Small intestine (tissue), 7 donors: Measurements from ENCODE around the gene JAKMIP2. TPM values are rescaled to one million over a fixed set of nuclear protein-coding genes. Genes with fewer than 3 reads are reported as not detected.
"Not testable (repeated sequence)": the region's sequence is repeated elsewhere in the genome, so short reads cannot be mapped to it uniquely, and the experiment has no call there.

Experiments
- DNase-seq, 2 donors: peaks; one replicate each; pipeline versions ENCODE4 v3.0.0 to v3.0.0-alpha.2; 2013
- FAIRE-seq: peaks from 2 replicates; lab custom pipeline; 2012; peaks lifted over from hg19 to GRCh38; lab: Jason Lieb, UNC
- H3K27ac ChIP-seq, 3 donors: one replicate each; pipeline ENCODE4 v1.5.1; 2013; ENCODE audit warnings: low read length in 2 of 3, mild to moderate bottlenecking in 2 of 3, control low read depth in 1 of 3, inconsistent platforms in 1 of 3, low read depth in 1 of 3, moderate library complexity in 1 of 3
- H3K27me3 ChIP-seq, 3 donors: one replicate each; pipeline ENCODE4 v1.6.1; 2013; ENCODE audit warnings: low read length in 3 of 3, inconsistent platforms in 1 of 3; ENCODE audit not compliant: control insufficient read depth in 3 of 3, insufficient read depth in 3 of 3
- H3K36me3 ChIP-seq, 3 donors: one replicate each; pipeline ENCODE4 v1.6.1; 2013; ENCODE audit warnings: low read length in 3 of 3, inconsistent platforms in 1 of 3, low read depth in 1 of 3, mild to moderate bottlenecking in 1 of 3, moderate library complexity in 1 of 3; ENCODE audit not compliant: control insufficient read depth in 3 of 3, insufficient read depth in 2 of 3
- H3K4me1 ChIP-seq, 3 donors: one replicate each; pipeline ENCODE4 v1.6.1; 2013; ENCODE audit warnings: low read length in 2 of 3, inconsistent platforms in 1 of 3, low read depth in 1 of 3, mild to moderate bottlenecking in 1 of 3, moderate library complexity in 1 of 3; ENCODE audit not compliant: control insufficient read depth in 3 of 3, insufficient read depth in 2 of 3
- H3K4me3 ChIP-seq, 3 donors: one replicate each; pipeline ENCODE4 v1.5.1; 2013; ENCODE audit warnings: low read length in 3 of 3, control low read depth in 1 of 3, inconsistent platforms in 1 of 3, low read depth in 1 of 3, mild to moderate bottlenecking in 1 of 3, moderate library complexity in 1 of 3
- H3K9me3 ChIP-seq, 2 donors: one replicate each; pipeline ENCODE4 v1.6.1; 2013; ENCODE audit warnings: low read depth in 1 of 2, low read length in 1 of 2; ENCODE audit not compliant: control insufficient read depth in 2 of 2, insufficient read depth in 1 of 2
- WGBS, 3 donors: extraction: QIAGEN DNeasy Blood & Tissue Kit; methylation state at CpG; one replicate each; pipeline ENCODE4 v1.1.7; 2013; 5-methylcytosine and 5-hydroxymethylcytosine counted together
- polyA plus RNA-seq, 4 donors: library from polyadenylated mRNA; stranded (reverse) in 3 of 4; unstranded in 1 of 4; fragments of 200-250 nt in 3 of 4; fragments of 120-200 nt in 1 of 4; gene quantifications; one replicate each; pipeline versions ENCODE4 v1.2.1 to v1.2.3, GENCODE V29; 2013
- donor health status: healthy with polysubstance abuse.
- donor health status: control.
- donor health status: control.
- donor health status: Bipolar disorder and iron deficiency.
- donor health status: healthy.

The JAKMIP2 gene
- polyA plus RNA-seq, 4 donors = 0.22 to 1.0 (median 0.42) TPM

DNA sequence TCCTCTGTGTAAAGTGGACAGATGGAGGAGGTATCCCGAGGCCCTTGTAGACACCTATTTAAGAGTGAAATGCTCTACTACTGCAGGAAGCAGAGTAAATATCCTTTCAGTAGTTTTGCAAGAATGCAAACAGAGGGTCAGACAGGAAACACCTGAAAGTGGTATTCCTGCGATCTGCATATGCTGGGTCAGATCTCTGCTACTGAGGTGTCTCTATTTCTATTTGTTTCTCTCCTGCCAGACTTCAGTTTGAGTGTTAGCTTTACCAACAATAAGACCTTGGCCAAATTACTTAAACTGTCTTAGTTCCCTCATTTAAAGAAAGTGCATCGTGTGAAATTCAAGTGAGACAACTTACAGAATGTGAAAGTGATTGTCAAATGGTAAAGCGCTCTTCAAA, 47.6 kb downstream of the JAKMIP2 start:
- Histone ChIP-seq H3K27ac (no peak overlapping the region), H3K36me3 (no peaks in the 10 kb centered on the region), H3K4me3 (no peak overlapping the region), H3K27me3 (no peaks in the 10 kb centered on the region), H3K4me1 (no peaks in the 10 kb centered on the region), H3K9me3 (no peaks in the 10 kb centered on the region)
- WGBS, 3 donors = 54 to 89% (median 66%) methylated on average over 4 of the region's 4 CpGs
- FAIRE-seq (no peak), DNase-seq (no peak)

DNA sequence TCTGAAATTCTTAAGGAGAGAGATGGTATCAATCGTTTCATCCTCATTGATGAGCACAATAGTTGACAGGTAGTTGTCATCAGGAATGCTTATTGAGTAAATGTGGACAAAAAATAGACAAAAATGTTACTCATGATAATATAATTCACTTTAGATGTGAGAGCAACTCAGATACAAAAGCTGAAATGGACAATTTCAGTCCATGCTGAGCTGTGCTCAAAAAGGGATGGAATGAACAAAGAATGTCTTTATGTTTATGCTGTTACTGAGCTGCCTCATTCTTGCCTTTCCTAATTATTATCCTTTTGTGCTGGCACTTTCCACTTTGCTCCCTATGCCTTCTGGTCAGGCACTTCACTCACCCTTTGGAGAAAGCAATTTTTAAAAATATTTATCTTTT, 49.5 kb downstream of the JAKMIP2 start:
- DNase-seq (no peak), FAIRE-seq (no peak)
- no peaks in the 10 kb centered on the region for H3K4me1 ChIP-seq
- no peaks in the 10 kb centered on the region for H3K36me3 ChIP-seq
- 83 to 90% (median 86%) methylated on average over 1 of the region's 1 CpG for WGBS, 3 donors
- H3K27me3 ChIP-seq = no peaks in the 10 kb centered on the region
- H3K4me3 ChIP-seq = no peak overlapping the region
- no peaks in the 10 kb centered on the region for H3K9me3 ChIP-seq
- H3K27ac ChIP-seq = no peak overlapping the region

DNA sequence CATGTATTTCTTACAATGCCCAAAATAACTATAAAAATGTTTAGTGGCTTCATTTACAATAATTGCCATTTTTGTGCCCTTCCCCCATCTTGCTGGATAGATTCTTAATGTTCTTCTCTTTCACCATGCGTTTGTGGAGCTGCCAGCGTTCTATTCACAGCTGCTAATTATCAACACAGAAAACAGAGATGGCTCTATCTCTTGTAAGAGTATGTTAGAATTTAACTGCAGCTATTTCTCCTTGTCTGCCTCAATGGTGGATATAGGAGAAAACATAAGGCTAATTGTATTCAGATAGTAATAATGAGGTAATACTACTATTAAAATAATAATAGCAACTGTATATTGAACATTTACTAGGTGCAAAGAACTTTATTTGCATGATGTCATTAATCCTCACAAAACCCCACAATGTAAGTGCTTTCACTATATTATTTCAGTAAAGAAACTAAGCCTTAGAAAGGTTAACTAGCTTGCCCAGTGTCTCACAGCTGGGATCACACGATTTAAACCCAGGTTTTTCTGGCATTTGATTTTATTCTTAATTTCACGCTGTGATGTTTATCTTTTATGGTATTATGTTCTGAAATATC, 50.1 kb downstream of the JAKMIP2 start:
- no peaks in the 10 kb centered on the region for H3K36me3 ChIP-seq
- H3K27me3 ChIP-seq = no peaks in the 10 kb centered on the region
- FAIRE-seq (no peak), DNase-seq (no peak)
- no peaks in the 10 kb centered on the region for H3K4me1 ChIP-seq
- no peak overlapping the region for H3K27ac ChIP-seq
- no peaks in the 10 kb centered on the region for H3K9me3 ChIP-seq
- whole genome bisulfite sequencing, 3 donors = 52 to 80% (median 68%) methylated on average over 4 of the region's 4 CpGs
- H3K4me3 ChIP-seq = no peak overlapping the region

DNA sequence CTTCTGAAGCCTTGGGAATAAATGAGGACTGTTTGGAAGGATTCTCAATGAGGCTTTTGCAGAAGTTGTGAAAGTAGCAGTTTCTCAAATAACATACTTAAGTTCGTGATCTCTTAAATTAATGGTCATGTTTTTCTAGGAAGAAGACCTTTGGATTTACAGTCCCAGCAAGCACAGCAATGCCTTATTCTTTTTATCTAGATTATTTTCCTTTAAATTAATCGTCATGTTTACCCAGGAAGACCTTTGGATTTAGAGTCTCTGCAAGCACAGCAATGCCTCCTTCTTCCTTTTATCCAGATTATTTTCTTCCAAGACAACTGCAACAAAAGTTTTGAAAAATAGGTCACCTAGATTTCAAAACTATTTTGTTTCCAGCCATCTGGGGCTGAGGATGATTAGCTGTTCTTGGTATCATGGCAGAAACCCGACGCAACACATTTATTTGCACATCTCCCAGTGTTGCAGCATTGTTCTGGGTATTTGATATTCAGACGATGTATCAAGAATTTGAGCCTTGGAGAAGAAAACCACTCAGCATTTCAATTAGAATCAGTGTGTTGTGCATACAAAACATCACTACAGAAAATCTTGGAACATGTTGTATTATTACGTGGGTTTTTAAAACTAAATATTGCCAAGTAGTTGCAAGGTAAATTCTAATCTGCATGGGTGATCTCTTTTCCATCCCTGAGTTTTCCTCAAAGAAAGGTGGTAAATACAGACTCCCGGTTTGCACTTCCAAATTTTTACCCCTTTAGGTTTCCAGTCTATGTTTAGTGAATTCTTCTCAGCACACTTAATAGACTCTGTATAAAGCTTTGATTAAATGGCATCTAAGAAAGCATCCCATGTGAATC, 50.9 kb downstream of the JAKMIP2 start:
- Histone ChIP-seq H3K36me3 (no peaks in the 10 kb centered on the region), H3K4me1 (no peaks in the 10 kb centered on the region), H3K9me3 (no peaks in the 10 kb centered on the region), H3K27me3 (no peaks in the 10 kb centered on the region), H3K4me3 (no peak overlapping the region), H3K27ac (no peak overlapping the region)
- FAIRE-seq (no peak), DNase-seq (peak; percentile 38 to 57)
- 26 to 56% (median 51%) methylated on average over 7 of the region's 7 CpGs for WGBS, 3 donors

DNA sequence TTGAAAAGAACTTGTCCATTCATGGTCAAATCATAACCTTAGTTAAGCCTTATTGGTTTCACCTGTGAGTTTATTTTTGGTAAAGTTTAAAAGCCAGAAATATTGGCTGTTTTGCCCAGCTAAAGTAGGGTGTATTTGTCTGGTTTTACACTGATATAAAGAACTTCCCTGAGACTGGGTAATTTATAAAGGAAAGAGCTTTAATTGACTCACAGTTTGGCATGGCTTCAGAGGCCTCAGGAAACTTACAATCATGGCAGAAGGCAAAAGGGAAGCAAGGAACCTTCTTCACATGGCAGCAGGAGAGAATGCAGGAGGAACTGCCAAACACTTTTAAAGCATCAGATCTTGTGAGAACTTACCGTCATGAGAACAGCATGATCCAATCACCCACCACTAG, 55.3 kb downstream of the JAKMIP2 start:
- no peaks in the 10 kb centered on the region for H3K36me3 ChIP-seq
- no peaks in the 10 kb centered on the region for H3K4me1 ChIP-seq
- H3K4me3 ChIP-seq = no peak overlapping the region
- 93 to 100% (median 95%) methylated on average over 1 of the region's 1 CpG for WGBS, 3 donors
- FAIRE-seq (no peak), DNase-seq (no peak)
- H3K27me3 ChIP-seq = no peaks in the 10 kb centered on the region
- H3K27ac ChIP-seq = no peak overlapping the region
- peaks cover 0 to 2% of the 10 kb centered on the region in 2 donors for H3K9me3 ChIP-seq

DNA sequence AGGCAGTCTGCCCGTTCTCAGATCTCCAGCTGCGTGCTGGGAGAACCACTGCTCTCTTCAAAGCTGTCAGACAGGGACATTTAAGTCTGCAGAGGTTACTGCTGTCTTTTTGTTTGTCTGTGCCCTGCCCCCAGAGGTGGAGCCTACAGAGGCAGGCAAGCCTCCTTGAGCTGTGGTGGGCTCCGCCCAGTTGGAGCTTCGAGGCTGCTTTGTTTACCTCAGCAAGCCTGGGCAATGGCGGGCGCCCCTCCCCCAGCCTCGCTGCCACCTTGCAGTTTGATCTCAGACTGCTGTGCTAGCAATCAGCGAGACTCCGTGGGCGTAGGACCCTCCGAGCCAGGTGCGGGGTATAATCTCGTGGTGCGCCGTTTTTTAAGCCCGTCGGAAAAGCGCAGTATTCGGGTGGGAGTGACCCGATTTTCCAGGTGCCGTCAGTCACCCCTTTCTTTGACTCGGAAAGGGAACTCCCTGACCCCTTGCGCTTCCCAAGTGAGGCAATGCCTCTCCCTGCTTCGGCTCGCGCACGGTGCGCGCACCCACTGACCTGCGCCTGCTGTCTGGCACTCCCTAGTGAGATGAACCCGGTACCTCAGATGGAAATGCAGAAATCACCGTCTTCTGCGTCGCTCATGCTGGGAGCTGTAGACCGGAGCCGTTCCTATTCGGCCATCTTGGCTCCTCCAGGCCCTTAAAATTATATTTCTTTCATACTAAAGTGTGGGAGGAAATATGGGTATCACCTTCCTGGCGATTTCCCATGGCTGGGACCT, 61.2 kb downstream of the JAKMIP2 start:
- H3K9me3 ChIP-seq, FAIRE-seq, H3K36me3 ChIP-seq, H3K27ac ChIP-seq, DNase-seq, H3K27me3 ChIP-seq, H3K4me3 ChIP-seq, H3K4me1 ChIP-seq: not testable (repeated sequence)
- WGBS, 3 donors = 85 to 93% (median 91%) methylated on average over 23 to 31 of the region's 38 CpGs

DNA sequence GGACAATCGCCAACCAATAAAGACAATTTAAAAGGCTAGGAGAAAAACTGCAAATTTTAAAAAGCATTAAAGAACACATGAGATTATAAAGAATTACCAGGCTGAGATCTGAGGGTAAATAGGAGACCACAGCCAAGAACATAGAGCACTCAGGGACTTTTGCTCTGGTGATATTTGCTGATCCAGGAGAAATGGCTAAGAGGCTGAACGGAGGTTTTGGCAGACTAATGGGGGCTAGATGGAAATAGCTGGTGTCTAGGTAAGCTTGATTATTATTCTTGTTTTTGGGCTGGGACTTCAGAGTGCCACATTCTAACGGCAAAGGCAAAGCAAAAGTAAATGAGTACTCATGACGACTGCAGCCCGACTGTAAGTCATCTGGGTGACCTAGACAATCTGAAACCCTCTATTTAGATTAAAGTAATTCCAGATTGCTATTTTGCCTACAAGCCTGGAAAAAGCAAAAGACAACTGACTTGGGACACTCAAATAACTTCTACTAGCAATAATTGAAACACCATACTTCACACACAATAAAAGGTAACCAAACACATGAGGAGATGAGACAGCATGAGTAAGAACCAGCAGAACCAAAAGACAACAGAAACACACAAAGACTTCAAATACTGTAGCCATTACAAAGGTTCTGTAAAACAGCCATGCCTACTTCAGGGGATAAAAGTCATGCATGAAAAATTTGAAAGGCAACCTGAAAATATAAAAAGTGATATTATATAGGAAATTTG, 68.8 kb downstream of the JAKMIP2 start:
- Histone ChIP-seq H3K4me3 (no peak overlapping the region), H3K9me3 (no peaks in the 10 kb centered on the region), H3K36me3 (no peaks in the 10 kb centered on the region), H3K4me1 (peaks cover 0 to 5% (median 3%) of the 10 kb centered on the region in 3 donors), H3K27me3 (no peaks in the 10 kb centered on the region), H3K27ac (no peak overlapping the region)
- FAIRE-seq = no peak
- no peak for DNase-seq
- 83 to 87% (median 85%) methylated on average over 5 of the region's 5 CpGs for WGBS, 3 donors

DNA sequence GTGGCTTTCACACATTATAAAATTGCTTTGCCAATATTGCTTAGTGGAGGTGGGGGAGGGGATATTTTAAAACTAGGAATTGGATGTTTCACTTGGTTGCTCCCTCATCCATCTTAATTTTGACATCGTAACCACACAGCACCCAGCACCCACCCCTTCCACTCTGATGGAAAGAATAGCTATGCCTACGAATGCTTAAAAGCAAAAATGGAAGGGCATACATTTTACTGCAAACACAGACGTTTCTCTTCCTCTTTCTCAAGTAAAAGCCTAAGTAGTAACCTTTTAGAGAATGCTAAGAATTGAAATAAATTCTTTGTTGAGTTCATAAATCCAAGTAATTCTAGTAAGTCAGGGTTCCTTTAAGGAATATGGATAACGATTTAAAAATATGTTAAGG, 69.9 kb downstream of the JAKMIP2 start:
- DNase-seq = no peak
- H3K27ac ChIP-seq = peak overlapping the region in 1 of 3 donors; percentile 53
- no peaks in the 10 kb centered on the region for H3K27me3 ChIP-seq
- H3K4me1 ChIP-seq = peaks cover 0 to 5% (median 3%) of the 10 kb centered on the region in 3 donors
- no peaks in the 10 kb centered on the region for H3K9me3 ChIP-seq
- H3K4me3 ChIP-seq = no peak overlapping the region
- no peaks in the 10 kb centered on the region for H3K36me3 ChIP-seq
- no peak for FAIRE-seq
- 53 to 66% (median 66%) methylated on average over 4 of the region's 4 CpGs for WGBS, 3 donors
